Heart left ventricle (tissue), 16 donors: Measurements from ENCODE around the gene ASTN2. TPM values are rescaled to one million over a fixed set of nuclear protein-coding genes. Genes with fewer than 3 reads are reported as not detected.

ENCODE experiments used
- ATAC-seq, 4 donors: fragments of 200-7000 bp; cut with Tn5 transposase; one replicate each; pipeline ENCODE4 v1.9.1; 2020 to 2022; ENCODE audit warnings: moderate library complexity in 4 of 4, mild to moderate bottlenecking in 3 of 4, moderate number of reproducible peaks in 1 of 4
- DNase-seq, 5 donors: peaks; one replicate each; pipeline ENCODE4 v3.0.0-alpha.2; 2020
- H3K27ac ChIP-seq, 12 donors: fragments of 200-600 bp; sonication (generic) in 4 of 12; one replicate each; pipeline versions ENCODE4 v1.5.0 to v1.8.0; 2016 to 2022; ENCODE audit warnings: mild to moderate bottlenecking in 2 of 12
- H3K27me3 ChIP-seq, 9 donors: fragments of 200-600 bp; sonication (generic) in 2 of 9; one replicate each; pipeline versions ENCODE4 v1.5.1 to v1.8.0; 2016 to 2022; ENCODE audit warnings: mild to moderate bottlenecking in 3 of 9
- H3K36me3 ChIP-seq, 9 donors: fragments of 200-600 bp; sonication (generic) in 2 of 9; one replicate each; pipeline versions ENCODE4 v1.5.0 to v1.8.0; 2018 to 2022; ENCODE audit warnings: mild to moderate bottlenecking in 2 of 9
- H3K4me1 ChIP-seq, 12 donors: fragments of 200-600 bp; sonication (generic) in 4 of 12; one replicate each; pipeline versions ENCODE4 v1.5.0 to v1.8.0; 2016 to 2022; ENCODE audit warnings: mild to moderate bottlenecking in 3 of 12
- H3K4me3 ChIP-seq, 12 donors: fragments of 200-600 bp; sonication (generic) in 4 of 12; one replicate each; pipeline versions ENCODE4 v1.5.0 to v1.8.0; 2017 to 2022; ENCODE audit warnings: mild to moderate bottlenecking in 9 of 12, moderate library complexity in 4 of 12
- H3K9me3 ChIP-seq, 12 donors: fragments of 200-600 bp; sonication (generic) in 4 of 12; one replicate each; pipeline versions ENCODE4 v1.5.0 to v1.8.0; 2016 to 2022; ENCODE audit warnings: mild to moderate bottlenecking in 1 of 12
- POLR2A ChIP-seq, 2 donors: fragments of 450-650 bp; IDR thresholded peaks; one replicate each; pipeline ENCODE4 v1.6.1; 2017; ENCODE audit warnings: antibody characterized with exemption in 2 of 2, mild to moderate bottlenecking in 2 of 2, moderate library complexity in 2 of 2
- WGBS, 4 donors: extraction: QIAGEN DNeasy Blood & Tissue Kit in 2 of 4; methylation state at CpG; one replicate each; pipeline versions ENCODE4 v1.1.5 to v1.1.7; 2013 to 2018; 5-methylcytosine and 5-hydroxymethylcytosine counted together
- intact Hi-C, 10 donors: fragments of 100-400 bp; cut with DNase I; formaldehyde crosslinking; loops; one replicate each; pipeline versions ENCODE4 v1.11.1 to v1.14.2; 2022
- polyA plus RNA-seq, 2 donors: library from polyadenylated mRNA; stranded (reverse); fragments of 200-250 nt; gene quantifications; one replicate each; pipeline ENCODE4 v1.2.3, GENCODE V29; 2013
- total RNA-seq, 9 donors: library from RNA; depleted of rRNA in 2 of 9; stranded (reverse); fragments of >200 nt in 2 of 9; fragmentation: NEBNext Ultra II Directional in 3 of 9; extraction: Animal tissue kit (Norgen Biotek cat#: 25700) in 3 of 9; gene quantifications; one replicate each; pipeline versions ENCODE4 v1.1.0 to v1.2.4, GENCODE V29; 2016 to 2023
- TF ChIP-seq, protein P1 (sequence below), 12 donors: fragments of 200-600 bp; sonication (generic) in 4 of 12; IDR thresholded peaks; one replicate each; pipeline versions ENCODE4 v1.5.0 to v1.8.0; 2018 to 2022; ENCODE audit warnings: antibody characterized with exemption in 12 of 12, mild to moderate bottlenecking in 5 of 12
- donor health status: ischemic (EF 13 %, LVEDD 7.1; RV severe dilation, severe dysfunction).
- donor health status: healthy with polysubstance abuse.
- donor health status: DM: no; HTN: yes; CAD: no.
- donor health status: DM: no; HTN: no; CAD: no.
- donor health status: ischemic (EF 25% LVEDD 6.9; RV normal size, moderate dysfunction).
- donor health status: ischemic (EF 25% LVEDD 5.7; RV mildly dilated, moderate dysfunction).
- donor health status: healthy.
- donor health status: DM: yes; HTN: yes; CAD: no.
- donor health status: ischemic (EF 35%, LVEDD 5.7; RV mildly dilated, moderate dysfunction).
- donor health status: nonischemic (EF 11% LVEDD 7.7; RV severe dilation, severe dysfunction).
- donor health status: DM: yes; HTN: yes; CAD: no.
- donor health status: PGD.
- donor health status: ischemic (EF 29% LVEDD 5.4; RV normal size, mild dysfunction).
- donor health status: nonischemic (EF 23%, LVEDD 6.1; RV moderate dilation, normal function).

ASTN2 gene
- total and polyA plus RNA-seq, 11 donors: 2.5 to 6.0 (median 3.5) TPM

DNA sequence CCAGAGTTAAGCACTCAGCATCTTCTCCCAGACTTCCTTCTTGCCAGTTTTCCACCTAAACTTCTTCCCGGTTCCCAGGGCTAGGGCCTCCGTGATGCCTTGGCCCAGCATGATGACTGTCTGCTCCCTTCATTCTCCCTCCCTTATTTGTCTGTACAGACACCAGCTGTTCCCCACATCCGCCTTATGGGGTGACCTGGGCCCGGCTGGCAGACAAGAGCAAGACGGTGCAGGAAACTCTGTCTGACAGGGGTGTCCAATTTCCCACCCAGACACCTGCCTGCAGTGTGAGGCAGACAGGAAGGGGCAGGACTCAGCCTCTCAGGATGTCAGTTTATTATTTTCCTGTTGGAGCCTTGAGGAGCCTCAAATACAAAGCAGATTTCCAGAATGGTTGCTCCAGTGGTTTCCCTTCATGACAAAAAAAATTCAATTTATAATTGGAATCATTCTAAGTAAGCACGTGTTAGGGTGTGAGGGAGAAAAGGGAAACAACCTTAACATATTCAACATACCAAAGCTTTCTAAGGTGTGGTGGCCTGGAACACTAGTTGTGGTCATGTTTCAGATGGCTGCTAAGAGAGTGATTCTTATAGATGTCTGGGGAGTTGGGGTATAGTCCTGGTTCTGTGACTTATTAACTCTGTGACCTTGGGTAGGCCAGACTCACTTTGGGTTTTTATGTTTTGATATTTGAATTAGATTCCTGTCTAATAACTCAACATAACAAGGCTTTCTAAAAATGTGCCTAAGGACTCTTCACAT, 1026.7 kb downstream of the ASTN2 start:
- no peaks in the 10 kb centered on the region for H3K4me1 ChIP-seq
- H3K9me3 ChIP-seq: no peaks in the 10 kb centered on the region
- no peak overlapping the region for H3K4me3 ChIP-seq
- no peak for ATAC-seq
- no peaks in the 10 kb centered on the region for H3K27me3 ChIP-seq
- intact Hi-C loops: no loop called here
- TF ChIP-seq POLR2A (IDR thresholded peaks at IDR 0.05): no peak
- TF ChIP-seq, protein P1, sequence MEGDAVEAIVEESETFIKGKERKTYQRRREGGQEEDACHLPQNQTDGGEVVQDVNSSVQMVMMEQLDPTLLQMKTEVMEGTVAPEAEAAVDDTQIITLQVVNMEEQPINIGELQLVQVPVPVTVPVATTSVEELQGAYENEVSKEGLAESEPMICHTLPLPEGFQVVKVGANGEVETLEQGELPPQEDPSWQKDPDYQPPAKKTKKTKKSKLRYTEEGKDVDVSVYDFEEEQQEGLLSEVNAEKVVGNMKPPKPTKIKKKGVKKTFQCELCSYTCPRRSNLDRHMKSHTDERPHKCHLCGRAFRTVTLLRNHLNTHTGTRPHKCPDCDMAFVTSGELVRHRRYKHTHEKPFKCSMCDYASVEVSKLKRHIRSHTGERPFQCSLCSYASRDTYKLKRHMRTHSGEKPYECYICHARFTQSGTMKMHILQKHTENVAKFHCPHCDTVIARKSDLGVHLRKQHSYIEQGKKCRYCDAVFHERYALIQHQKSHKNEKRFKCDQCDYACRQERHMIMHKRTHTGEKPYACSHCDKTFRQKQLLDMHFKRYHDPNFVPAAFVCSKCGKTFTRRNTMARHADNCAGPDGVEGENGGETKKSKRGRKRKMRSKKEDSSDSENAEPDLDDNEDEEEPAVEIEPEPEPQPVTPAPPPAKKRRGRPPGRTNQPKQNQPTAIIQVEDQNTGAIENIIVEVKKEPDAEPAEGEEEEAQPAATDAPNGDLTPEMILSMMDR (IDR thresholded peaks at IDR 0.05): no peak
- DNase-seq: no peak
- H3K27ac ChIP-seq: no peak overlapping the region
- no peaks in the 10 kb centered on the region for H3K36me3 ChIP-seq
- 46 to 59% (median 56%) methylated on average over 6 of the region's 6 CpGs for WGBS, 4 donors

DNA sequence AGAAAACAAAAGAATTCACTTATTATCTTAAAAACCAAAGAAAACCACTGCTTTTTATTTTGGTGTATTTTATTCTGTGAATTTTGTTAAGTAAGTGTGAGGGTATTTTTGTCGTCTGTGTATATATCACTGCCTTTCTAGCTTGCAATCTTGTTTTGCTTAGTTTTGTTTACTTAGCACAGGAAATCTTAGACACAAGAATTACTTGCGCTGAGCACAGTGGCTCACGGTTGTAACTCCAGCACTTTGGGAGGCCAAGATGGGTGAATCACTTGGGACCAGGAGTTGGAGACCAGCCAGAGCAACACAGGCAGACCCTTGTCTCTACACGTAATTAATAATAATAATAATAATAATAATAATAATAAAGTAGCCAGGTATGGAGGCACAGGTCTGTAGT, 1030.9 kb downstream of the ASTN2 start:
- no peaks in the 10 kb centered on the region for H3K4me1 ChIP-seq
- H3K36me3 ChIP-seq: no peaks in the 10 kb centered on the region
- no peaks in the 10 kb centered on the region for H3K27me3 ChIP-seq
- 52 to 71% (median 61%) methylated on average over 4 of the region's 4 CpGs for WGBS, 4 donors
- no peak overlapping the region for H3K4me3 ChIP-seq
- H3K9me3 ChIP-seq: no peaks in the 10 kb centered on the region
- no peak overlapping the region for H3K27ac ChIP-seq
- intact Hi-C loops: no loop called here
- TF ChIP-seq, protein P1 (IDR thresholded peaks at IDR 0.05): no peak
- TF ChIP-seq POLR2A (IDR thresholded peaks at IDR 0.05): no peak
- no peak for ATAC-seq
- DNase-seq: no peak

DNA sequence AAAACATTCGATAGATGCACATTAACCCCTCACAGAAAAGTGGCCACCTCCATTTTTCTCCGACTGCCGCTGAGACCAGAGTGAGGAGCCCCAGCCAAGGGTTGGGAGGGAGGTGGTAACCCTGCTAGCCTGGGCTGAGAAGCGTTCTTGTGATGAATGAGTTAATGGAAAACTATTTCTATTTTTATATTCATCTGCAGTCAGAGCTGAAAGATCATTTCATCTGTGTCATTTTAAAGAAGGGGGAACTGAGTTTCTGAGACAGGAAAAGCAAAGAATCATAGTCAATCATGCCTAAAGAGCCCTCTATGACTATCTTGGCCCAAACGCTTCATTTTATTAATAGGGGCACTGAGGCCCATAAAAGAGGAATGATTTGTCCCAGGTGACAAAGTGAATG, 1031.7 kb downstream of the ASTN2 start:
- Histone ChIP-seq H3K27me3 (no peaks in the 10 kb centered on the region), H3K36me3 (no peaks in the 10 kb centered on the region), H3K27ac (no peak overlapping the region), H3K4me3 (no peak overlapping the region), H3K4me1 (no peaks in the 10 kb centered on the region), H3K9me3 (no peaks in the 10 kb centered on the region)
- DNase-seq (no peak), ATAC-seq (no peak)
- TF ChIP-seq, protein P1 (IDR thresholded peaks at IDR 0.05): no peak
- TF ChIP-seq POLR2A (IDR thresholded peaks at IDR 0.05): no peak
- intact Hi-C loops: no loop called here
- 59 to 75% (median 68%) methylated on average over 5 of the region's 5 CpGs for WGBS, 4 donors

DNA sequence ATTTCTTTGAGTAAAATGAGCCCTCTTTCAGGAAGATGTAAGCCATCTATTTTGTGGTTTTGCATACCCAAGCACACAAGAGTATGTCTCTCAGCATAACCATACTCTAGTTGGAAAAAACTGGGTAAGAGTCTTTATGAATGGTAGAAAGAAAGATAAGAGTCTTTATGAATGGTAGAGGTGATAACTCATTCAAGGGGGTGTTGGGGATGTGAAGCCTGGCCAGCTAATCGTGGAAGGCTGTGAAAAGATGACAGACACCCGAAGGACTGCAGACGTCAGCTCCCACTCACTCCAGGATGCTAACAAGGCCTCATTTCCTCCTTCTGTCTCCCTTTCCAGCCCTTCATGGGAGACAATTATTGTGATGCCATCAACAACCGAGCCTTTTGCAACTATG, 1032.8 kb downstream of the ASTN2 start:
- no peak for ATAC-seq
- H3K4me3 ChIP-seq: no peak overlapping the region
- no peak for TF ChIP-seq POLR2A (IDR thresholded peaks at IDR 0.05)
- TF ChIP-seq, protein P1 (IDR thresholded peaks at IDR 0.05): no peak

More for the DNA sequence above, 1032.8 kb downstream of the ASTN2 start:
- no peaks in the 10 kb centered on the region for H3K9me3 ChIP-seq
- H3K36me3 ChIP-seq: no peaks in the 10 kb centered on the region
- H3K27me3 ChIP-seq: no peaks in the 10 kb centered on the region
- intact Hi-C loops: no loop called here
- H3K27ac ChIP-seq: no peak overlapping the region
- WGBS, 4 donors: 51 to 62% (median 54%) methylated on average over 4 of the region's 4 CpGs
- H3K4me1 ChIP-seq: no peaks in the 10 kb centered on the region
- no peak for DNase-seq
